Activated gamma-delta T cell treated with anti-CD3 and anti-CD28 coated beads, Interleukin-2, amount 50 U/mL, for 16 hours (primary cell): Measurements from ENCODE around the gene ID3.

Experiments used
- DNase-seq: peaks from one replicate; pipeline ENCODE4 v3.0.0-alpha.2; 2020; ENCODE audit warnings: low read depth

Gene ID3

DNA sequence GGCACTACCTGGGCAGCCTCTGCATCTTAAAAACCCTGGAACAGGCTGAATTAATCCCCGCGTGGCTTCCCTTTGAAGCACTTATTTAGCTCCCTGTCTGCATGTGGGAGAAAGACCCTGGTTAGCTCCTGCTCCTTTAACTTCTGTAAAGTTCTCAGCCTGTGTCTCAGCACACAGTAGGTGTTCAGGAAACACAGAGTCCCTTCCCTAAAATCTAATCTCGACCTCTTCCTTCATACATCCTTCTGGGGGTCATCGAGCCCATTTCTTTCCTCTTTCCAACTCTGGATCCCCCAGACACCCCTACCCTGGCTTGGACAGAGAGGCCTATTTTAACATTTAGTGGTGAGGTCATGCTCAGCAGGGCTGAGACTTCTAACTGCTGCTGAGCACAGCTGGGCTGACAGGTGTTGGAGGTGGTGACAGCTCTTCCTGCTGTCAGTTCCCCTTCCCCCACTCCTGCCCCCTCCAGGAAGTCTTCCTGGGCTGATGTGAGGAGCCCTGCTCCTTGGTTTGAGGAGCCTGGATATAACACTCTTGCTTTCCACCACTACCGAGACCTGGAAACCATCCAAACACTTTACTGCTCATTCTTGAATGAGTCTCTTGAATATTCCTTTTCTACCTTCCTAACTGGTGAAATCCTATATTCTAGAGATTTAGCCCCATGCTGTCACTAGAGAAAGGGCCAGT is 33.6 kb downstream of the ID3 start:
- DNase-seq = no peak

- no peak for DNase-seq
These were observed 34.4 kb downstream of the ID3 start for GRCh38 chr1:23524716-23525401.

DNA sequence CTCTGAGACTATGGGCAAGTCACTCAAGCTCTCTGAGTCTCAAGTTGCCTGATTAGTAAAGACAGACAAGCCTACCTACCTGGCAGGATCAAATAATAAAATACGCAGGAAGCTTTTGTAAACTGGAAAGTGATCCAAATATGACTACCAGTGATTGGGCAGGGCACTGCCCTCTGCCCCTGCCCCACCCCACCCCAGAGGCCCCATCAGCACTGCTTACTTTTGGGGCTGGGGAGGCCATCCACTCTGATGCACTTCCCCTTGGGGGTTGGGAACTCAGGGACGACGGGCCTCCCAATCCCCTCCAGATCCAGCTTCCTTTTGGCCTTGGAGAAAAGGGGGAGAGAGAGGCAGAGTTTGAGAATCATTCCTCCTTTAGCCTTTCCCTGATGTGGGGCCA is 35.1 kb downstream of the ID3 start:
- no peak for DNase-seq

DNA sequence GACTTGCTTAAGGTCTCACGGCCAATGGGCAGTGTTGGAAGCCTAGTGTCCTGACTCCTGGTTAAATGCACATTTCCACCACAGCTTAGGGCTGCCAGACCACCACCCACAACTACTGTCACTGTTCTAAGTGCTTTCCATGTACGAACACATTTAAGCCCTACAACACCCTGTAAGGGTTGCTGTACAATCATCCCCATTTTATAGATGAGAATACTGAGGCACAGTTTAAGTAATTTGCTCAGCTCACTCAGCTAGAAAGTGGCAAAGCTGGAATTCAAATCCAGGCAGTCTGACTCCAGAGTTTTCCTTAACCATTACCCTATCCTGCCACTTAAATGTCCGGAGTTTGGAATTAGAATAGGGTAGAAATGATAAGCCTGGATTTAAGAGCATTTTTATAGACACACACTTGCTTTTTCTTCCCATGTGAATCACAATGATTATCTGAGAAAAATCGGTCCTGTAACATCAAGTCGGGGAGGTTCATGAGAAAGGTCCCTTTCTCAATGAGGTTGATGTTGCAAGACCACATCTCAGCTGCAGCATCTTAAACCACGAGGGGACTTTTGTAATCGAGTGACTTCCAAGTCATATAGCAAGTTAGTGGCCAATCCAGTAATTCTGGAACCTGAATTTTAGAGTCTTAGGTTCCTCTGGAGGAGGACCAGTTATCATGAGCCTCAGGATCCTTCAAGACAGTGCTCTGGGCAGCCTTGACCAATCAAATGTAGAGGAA is 36.9 kb downstream of the ID3 start:
- DNase-seq = no peak

- DNase-seq = no peak
These were observed 37.7 kb downstream of the ID3 start for GRCh38 chr1:23521588-23521987.

DNA sequence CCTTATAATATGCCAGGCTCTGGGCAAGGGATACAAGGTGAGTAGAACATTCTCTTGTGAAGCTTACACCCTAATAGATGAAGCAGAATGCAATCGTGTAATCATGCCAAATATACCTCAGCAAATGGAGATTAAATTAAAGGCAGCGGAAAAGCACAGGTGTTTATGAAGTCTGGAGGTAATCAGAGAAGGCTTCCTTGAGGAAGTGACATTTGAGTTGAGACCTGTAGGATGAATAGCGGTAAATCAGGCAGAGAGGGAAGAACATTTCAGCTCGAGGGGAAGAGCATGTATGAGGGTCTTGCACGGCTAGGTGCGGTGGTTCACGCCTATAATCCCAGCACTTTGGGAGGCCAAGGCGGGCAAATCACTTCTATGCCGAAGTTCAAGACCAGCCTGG is 41.7 kb downstream of the ID3 start:
- DNase-seq = no peak

DNA sequence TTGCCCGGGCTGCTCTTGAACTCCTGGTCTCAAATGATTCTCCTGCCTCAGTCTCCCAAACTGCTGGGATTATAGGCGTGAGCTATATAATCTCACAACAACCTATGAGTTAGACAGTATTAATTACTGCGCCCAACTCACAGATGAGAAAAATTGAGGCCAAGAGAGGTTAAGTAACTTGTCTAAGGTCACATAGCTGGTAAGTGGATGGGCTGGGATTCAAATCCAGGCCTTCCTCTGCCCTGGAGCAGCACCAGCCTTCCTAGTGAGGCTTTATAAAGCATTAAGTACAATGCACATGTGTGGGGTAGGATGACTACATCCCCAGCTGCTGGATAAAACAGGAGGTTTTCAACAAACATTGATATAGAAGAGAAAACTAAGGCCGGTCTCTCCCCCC is 43.4 kb downstream of the ID3 start:
- DNase-seq = no peak

GRCh38 chr1:23514111-23514679 is 45.1 kb downstream of the ID3 start:
- DNase-seq = no peak

- no peak for DNase-seq
These were observed 49.4 kb downstream of the ID3 start for GRCh38 chr1:23509896-23510295.
